ENCODE measurements around the gene NOM1.
"Not testable (repeated sequence)": the region's sequence is repeated elsewhere in the genome, so short reads cannot be mapped to it uniquely, and the experiment has no call there.

NOM1 gene, protein sequence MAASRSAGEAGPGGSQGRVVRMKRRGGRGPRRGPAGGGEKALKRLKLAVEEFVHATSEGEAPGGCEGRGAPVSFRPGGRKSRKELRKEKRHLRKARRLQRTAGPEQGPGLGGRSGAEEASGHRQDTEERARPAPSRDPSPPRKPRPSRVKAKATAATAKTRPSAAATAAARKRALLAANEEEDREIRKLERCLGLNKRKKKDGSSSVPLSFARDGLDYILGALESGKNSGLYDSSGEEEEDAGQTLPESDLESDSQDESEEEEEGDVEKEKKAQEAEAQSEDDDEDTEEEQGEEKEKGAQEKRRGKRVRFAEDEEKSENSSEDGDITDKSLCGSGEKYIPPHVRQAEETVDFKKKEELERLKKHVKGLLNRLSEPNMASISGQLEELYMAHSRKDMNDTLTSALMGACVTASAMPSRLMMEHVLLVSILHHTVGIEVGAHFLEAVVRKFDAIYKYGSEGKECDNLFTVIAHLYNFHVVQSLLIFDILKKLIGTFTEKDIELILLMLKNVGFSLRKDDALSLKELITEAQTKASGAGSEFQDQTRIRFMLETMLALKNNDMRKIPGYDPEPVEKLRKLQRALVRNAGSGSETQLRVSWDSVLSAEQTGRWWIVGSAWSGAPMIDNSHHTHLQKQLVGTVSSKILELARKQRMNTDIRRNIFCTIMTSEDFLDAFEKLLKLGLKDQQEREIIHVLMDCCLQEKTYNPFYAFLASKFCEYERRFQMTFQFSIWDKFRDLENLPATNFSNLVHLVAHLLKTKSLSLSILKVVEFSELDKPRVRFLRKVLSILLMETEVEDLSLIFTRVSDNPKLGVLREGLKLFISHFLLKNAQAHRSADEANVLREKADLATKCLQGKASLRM

DNA sequence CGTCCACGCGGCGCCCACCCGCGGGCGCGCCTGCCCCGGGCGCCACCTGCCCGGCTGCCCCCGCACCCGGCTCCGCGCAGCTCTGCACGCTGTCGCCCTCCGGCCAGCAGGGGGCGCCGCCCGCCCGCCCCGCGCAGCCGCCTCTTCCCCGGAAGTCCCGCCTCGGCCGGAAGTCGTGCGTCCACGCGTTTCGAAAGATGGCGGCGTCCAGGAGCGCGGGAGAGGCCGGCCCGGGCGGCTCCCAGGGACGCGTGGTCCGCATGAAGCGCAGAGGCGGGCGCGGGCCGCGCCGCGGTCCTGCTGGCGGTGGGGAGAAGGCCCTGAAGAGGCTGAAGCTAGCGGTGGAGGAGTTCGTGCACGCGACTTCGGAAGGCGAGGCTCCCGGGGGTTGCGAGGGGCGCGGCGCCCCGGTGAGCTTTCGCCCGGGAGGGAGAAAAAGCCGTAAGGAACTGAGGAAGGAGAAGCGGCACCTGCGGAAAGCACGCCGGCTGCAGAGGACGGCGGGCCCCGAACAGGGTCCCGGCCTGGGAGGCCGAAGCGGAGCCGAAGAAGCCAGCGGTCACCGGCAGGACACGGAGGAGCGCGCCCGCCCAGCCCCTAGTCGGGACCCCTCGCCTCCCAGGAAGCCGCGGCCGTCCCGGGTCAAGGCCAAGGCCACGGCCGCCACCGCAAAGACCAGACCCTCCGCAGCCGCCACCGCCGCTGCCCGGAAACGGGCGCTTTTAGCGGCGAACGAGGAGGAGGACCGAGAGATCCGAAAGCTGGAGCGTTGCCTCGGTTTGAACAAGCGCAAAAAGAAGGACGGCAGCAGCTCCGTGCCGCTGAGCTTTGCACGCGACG is at the start of gene NOM1:
Gene NOM1 (plus strand): TSS at position 172 of the 840 bp plus-strand sequence. CDS start 26 bp downstream, at position 198.
- DNase-seq (ENCODE audit: low spot score) = peak; percentile 90

DNA sequence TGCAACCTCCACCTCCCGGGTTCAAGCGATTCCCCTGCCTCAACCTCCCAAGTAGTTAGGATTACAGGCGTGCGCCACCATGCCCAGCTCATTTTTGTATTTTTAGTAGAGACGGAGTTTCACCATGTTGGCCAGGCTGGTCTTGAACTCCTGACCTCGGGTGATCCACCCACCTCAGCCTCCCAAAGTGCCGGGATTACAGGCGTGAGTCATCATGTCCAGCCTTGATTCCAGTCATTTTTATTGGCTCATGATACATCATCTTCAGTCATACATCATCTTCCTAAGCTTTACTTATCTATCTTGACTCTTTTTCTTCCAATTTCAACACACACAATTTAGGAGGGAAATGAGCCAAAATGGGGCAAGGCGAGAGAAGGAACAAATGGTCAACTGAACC is 49.4 kb upstream of the NOM1 start:
- DNase-seq (ENCODE audit: low spot score) = not testable (repeated sequence)

- DNase-seq (ENCODE audit: low spot score) = no peak
Measured at GRCh38 chr7:156903232-156903909, 46.1 kb upstream of the NOM1 start.

GRCh38 chr7:156906200-156906649 is 43.3 kb upstream of the NOM1 start:
- no peak for DNase-seq (ENCODE audit: low spot score)

DNA sequence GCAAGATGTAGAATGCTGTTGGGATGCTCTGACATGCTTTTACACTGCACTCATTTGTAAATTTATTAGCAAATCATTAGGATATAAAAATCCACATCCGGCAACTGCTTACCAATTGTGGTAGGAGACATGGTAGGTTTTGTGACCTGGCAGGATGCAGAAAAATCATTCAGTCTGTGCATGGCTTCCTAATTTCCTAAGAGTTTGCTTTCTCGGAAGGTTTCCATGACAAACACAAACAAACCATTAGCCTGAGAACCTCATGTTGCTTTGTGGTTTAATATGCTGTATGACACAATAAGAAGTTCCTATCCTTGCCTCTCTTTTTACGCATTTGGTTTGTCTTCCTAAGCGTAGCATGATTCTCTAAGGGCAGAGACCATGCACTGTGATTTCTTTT is 41.9 kb upstream of the NOM1 start:
- no peak for DNase-seq (ENCODE audit: low spot score)

GRCh38 chr7:156909574-156910252 is 39.8 kb upstream of the NOM1 start:
- not testable (repeated sequence) for DNase-seq (ENCODE audit: low spot score)

- no peak for DNase-seq (ENCODE audit: low spot score)
Measured at GRCh38 chr7:156918635-156919034, 30.9 kb upstream of the NOM1 start.

- DNase-seq (ENCODE audit: low spot score) = no peak
Measured at GRCh38 chr7:156919132-156919713, 30.3 kb upstream of the NOM1 start.

- DNase-seq (ENCODE audit: low spot score) = no peak
Measured at GRCh38 chr7:156920076-156920475, 29.4 kb upstream of the NOM1 start.

DNA sequence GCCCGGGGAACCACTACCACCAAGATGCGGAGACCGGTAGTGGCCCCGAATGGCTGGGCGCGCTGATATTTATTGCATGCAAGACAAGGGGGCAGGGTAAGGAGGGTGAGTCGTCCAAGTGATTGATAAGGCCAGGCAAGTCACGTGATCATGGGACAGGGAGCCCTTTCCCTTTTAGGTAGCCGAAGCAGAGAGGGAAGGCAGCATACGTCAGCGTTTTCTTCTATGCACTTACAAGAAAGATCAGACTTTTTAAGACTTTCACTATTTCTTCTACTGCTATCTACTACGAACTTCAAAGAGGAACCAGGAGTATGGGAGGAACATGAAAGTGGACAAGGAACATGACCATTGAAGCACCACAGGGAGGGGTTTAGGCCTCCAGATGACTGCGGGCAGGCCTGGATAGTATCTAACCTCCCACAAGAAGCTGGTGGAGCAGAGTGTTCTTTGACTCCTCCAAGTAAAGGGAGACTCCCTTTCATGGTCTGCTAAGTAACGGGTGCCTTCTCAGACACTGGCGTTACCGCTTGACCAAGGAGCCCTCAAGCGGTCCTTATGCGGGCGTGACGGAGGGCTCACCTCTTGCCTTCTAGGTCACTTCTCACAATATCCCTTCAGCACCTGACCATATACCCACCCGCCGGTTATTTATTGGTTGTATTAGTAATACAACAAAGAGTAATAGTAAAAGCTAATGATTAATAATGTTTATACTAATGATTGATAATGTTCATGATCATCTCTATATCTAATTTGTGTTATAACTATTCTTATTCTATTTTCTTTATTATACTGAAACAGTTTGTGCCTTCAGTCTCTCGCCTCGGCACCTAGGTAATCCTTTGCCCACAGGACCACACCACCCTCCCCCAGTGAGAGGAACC is 28.8 kb upstream of the NOM1 start:
- not testable (repeated sequence) for DNase-seq (ENCODE audit: low spot score)

- not testable (repeated sequence) for DNase-seq (ENCODE audit: low spot score)
Measured at GRCh38 chr7:156922304-156922703, 27.2 kb upstream of the NOM1 start.

- not testable (repeated sequence) for DNase-seq (ENCODE audit: low spot score)
Measured at GRCh38 chr7:156925821-156926220, 23.7 kb upstream of the NOM1 start.

- DNase-seq (ENCODE audit: low spot score) = no peak
Measured at GRCh38 chr7:156927571-156928405, 21.7 kb upstream of the NOM1 start.

DNA sequence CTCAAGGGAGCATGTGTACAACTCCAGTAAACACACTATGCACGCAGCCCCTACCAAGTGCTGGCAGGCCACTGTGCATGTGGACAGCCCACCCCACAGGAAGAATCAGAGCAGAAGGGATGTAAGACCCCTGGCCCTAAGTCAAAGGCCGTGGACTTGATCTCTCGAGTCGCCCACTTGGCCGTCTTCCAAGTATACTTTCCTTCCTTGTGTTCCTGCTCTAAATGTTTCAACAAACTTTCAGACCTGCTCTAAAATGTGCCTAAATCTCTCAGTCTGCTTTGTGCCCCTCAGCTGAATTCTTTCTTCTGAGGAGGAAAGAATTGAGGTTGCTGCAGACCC is 21.1 kb upstream of the NOM1 start:
- no peak for DNase-seq (ENCODE audit: low spot score)

DNA sequence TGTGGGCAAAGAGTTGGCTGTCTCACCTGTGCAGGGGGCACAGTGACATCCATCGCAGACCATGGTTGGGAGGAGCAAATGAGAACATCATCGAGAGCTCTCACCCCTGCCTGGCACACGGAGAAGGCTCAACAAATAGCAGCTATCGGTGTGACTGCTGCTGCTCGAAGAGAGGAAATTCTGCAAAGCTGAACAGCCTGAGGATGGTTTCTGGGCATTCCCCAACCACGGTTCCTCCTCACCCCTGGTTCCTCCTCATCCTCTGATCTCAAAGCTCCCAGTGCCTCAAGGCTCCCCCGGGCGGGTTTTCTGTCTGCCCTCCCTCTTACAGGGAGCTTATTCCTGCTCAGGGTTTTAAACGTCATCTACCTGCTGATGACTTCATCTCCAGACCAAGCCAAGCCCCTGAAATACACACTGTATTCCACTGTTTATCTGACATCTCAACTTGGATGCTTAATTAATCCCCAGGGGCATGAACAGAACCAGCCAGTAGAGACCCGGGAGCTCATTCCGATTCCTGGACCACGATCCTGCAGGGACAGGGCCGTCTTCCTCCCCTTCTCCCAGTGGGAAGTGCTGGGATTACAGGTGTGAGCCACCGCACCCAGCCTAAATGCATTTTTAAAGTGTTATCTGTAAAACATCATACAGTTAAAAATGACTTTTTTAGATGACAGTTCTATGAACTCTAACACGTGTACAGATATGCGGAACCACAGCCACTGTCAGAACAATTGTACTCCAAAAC is 19.5 kb upstream of the NOM1 start:
- DNase-seq (ENCODE audit: low spot score) = no peak

DNA sequence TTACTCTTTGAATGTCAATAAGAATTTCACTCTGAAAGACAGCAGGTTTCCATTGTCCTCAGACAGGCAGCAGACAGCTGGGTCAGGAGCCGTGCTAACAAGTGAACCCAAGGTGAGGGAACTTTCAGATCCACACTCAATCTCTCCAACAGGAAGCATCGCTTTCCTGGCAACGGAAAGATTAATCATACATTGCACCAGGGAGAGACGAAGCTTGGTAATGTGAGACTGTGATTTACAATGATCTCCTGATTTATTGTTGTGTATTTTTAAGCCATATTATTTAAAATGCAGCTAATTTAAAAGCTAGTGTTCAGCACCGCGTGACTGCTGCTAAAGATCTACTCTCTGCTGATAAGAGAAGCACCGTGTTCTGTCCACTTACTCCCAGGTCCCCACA is 17.5 kb upstream of the NOM1 start:
- no peak for DNase-seq (ENCODE audit: low spot score)

DNA sequence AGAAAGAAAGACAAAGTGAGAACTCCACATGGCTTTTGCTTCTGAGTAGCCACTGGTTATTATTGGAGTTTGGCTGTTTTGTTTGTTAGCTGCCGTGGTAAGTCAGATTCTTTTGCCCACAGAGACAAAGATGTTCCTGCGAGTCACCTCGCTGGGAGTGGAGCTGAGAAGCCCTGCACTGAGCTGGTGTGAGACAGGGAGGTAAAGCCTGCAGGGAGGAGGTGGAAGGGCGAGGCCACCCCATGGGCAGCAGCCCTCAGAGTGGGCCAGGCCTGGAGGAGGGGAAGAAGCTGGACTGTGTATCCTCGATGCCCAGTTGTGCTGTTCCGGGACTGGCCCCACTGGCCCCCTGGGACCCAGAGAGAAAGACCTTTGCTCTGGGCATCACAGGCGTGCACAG is 14.3 kb upstream of the NOM1 start:
- no peak for DNase-seq (ENCODE audit: low spot score)

DNA sequence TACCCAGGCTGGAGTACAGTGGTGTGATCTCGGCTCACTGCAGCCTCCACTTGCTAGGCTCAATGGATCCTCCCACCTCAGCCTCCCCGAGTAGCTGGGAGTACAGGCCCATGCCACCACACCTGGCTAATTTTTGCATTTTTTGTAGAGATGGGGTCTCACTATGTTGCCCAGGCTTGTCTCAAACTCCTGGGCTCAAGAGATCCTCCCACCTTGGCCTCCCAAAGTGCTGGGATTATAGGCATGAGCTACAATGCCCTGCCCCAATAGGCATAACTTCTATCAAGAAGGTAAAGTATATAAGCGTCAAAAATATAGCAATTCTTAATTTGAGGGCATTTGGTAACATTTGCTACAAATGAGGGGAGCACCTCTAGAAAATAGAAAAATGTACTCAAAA is 12.7 kb upstream of the NOM1 start:
- DNase-seq (ENCODE audit: low spot score) = not testable (repeated sequence)
